ENCODE results near the gene TBC1D19.

The TBC1D19 gene

DNA sequence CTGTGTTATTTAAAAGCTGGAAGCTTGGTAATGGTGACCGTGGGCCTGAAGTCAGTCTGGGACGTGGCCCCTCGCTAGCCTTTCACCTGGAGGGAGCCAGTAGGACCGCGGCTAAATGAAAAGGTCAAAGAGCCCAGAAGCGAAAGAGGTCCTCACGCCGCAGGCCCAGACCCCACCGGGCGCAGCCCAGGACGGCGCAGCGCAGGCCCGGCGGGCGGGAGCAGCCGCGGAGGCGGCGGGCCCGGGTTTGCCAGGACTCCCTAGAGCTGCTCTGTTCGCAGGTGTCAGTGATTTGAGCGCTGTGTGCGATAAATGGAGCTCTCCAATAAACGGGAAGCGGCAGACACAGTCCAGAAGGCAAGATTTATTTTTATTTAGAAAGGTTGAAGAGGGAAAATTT is 220.6 kb downstream of the TBC1D19 start:
- TF ChIP-seq FOXP2 (optimal IDR thresholded peaks at IDR 0.05; ENCODE audit: borderline replicate concordance, extremely low read depth, extremely low read length, insufficient read depth) = no peak
- TF ChIP-seq POLR2AphosphoS5 (IDR thresholded peaks at IDR 0.05; ENCODE audit: low read depth, low read length) = no peak
- no peak for TF ChIP-seq SIN3A (IDR thresholded peaks at IDR 0.05; ENCODE audit: borderline replicate concordance, insufficient read depth, low read length)
- no peak for TF ChIP-seq TAF1 (IDR thresholded peaks at IDR 0.05; ENCODE audit: borderline replicate concordance, insufficient read depth, low read length)
- TF ChIP-seq, protein P1, sequence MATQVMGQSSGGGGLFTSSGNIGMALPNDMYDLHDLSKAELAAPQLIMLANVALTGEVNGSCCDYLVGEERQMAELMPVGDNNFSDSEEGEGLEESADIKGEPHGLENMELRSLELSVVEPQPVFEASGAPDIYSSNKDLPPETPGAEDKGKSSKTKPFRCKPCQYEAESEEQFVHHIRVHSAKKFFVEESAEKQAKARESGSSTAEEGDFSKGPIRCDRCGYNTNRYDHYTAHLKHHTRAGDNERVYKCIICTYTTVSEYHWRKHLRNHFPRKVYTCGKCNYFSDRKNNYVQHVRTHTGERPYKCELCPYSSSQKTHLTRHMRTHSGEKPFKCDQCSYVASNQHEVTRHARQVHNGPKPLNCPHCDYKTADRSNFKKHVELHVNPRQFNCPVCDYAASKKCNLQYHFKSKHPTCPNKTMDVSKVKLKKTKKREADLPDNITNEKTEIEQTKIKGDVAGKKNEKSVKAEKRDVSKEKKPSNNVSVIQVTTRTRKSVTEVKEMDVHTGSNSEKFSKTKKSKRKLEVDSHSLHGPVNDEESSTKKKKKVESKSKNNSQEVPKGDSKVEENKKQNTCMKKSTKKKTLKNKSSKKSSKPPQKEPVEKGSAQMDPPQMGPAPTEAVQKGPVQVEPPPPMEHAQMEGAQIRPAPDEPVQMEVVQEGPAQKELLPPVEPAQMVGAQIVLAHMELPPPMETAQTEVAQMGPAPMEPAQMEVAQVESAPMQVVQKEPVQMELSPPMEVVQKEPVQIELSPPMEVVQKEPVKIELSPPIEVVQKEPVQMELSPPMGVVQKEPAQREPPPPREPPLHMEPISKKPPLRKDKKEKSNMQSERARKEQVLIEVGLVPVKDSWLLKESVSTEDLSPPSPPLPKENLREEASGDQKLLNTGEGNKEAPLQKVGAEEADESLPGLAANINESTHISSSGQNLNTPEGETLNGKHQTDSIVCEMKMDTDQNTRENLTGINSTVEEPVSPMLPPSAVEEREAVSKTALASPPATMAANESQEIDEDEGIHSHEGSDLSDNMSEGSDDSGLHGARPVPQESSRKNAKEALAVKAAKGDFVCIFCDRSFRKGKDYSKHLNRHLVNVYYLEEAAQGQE (IDR thresholded peaks at IDR 0.05; ENCODE audit: insufficient read depth in 1 of 2, low read depth in 2 of 2, low read length in 2 of 2) = no peak

DNA sequence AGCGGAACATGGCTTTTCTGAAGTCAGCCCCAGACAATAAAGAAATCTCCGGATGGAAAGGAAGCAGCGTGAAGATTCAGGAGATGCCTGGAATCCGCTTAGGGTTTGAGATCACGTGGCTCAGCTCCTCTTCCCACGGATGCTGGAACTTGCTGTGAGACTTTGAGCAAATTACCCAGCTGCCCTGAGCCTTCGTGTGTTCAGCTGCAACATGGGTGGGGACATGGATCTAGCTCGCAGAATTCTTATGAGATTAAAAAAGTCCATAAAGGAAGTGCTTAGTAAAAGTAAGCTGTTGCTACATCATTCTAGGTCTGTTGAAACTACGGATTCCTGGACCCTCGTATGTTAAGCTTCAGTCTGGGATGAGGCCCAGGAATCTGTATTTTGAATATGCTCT is 221.0 kb downstream of the TBC1D19 start:
- TF ChIP-seq POLR2AphosphoS5 (IDR thresholded peaks at IDR 0.05; ENCODE audit: low read depth, low read length) (no peak), SIN3A (IDR thresholded peaks at IDR 0.05; ENCODE audit: borderline replicate concordance, insufficient read depth, low read length) (no peak), TAF1 (IDR thresholded peaks at IDR 0.05; ENCODE audit: borderline replicate concordance, insufficient read depth, low read length) (no peak), FOXP2 (optimal IDR thresholded peaks at IDR 0.05; ENCODE audit: borderline replicate concordance, extremely low read depth, extremely low read length, insufficient read depth) (no peak)
- TF ChIP-seq, protein P1 (IDR thresholded peaks at IDR 0.05; ENCODE audit: insufficient read depth in 1 of 2, low read depth in 2 of 2, low read length in 2 of 2) = no peak

All from PFSK-1 (cell line).